Activated CD4-positive, alpha-beta T cell treated with anti-CD3 and anti-CD28 coated beads, Interleukin-2, amount 50 U/mL, for 16 hours (primary cell): Measurements from ENCODE around the gene NLRP4.

Experiments
- DNase-seq: peaks from one replicate; pipeline ENCODE4 v3.0.0-alpha.2; 2020

NLRP4 gene

GRCh38 chr19:55836340-55836739, at the start of gene NLRP4:
NLRP4 (plus strand) TSS chr19:55836540; CDS start chr19:55852081, 15,541 bp downstream.
- no peak for DNase-seq

GRCh38 chr19:55795021-55795420, 41.3 kb upstream of the NLRP4 start:
- no peak for DNase-seq

GRCh38 chr19:55801416-55801815, 34.9 kb upstream of the NLRP4 start:
- no peak for DNase-seq

- DNase-seq = no peak
These were observed 34.1 kb upstream of the NLRP4 start for GRCh38 chr19:55802281-55802680.

GRCh38 chr19:55809381-55810058, 26.8 kb upstream of the NLRP4 start:
- DNase-seq = peak; percentile 47

GRCh38 chr19:55811340-55811739, 25.0 kb upstream of the NLRP4 start:
- DNase-seq = no peak

GRCh38 chr19:55812449-55812848, 23.9 kb upstream of the NLRP4 start:
- no peak for DNase-seq

- DNase-seq = no peak
These were observed 22.4 kb upstream of the NLRP4 start for GRCh38 chr19:55813906-55814305.

- no peak for DNase-seq
These were observed 16.3 kb upstream of the NLRP4 start for GRCh38 chr19:55820037-55820436.

- DNase-seq = no peak
These were observed 5.7 kb upstream of the NLRP4 start for GRCh38 chr19:55830656-55831055.

GRCh38 chr19:55831846-55832245, 4.5 kb upstream of the NLRP4 start, which contains the start of gene NLRP11:
NLRP11 (minus strand) TSS chr19:55831999; CDS start chr19:55818174, 13,825 bp downstream.
- DNase-seq = no peak

GRCh38 chr19:55832676-55833075, 3.7 kb upstream of the NLRP4 start:
- no peak for DNase-seq

- no peak for DNase-seq
These were observed 1.9 kb downstream of the NLRP4 start for GRCh38 chr19:55838251-55838650.

- no peak for DNase-seq
These were observed 2.6 kb downstream of the NLRP4 start for GRCh38 chr19:55838906-55839305.

GRCh38 chr19:55855160-55855559, 18.8 kb downstream of the NLRP4 start:
- DNase-seq = no peak

GRCh38 chr19:55857149-55857548, 20.8 kb downstream of the NLRP4 start:
- no peak for DNase-seq

GRCh38 chr19:55857974-55858373, 21.6 kb downstream of the NLRP4 start:
- DNase-seq = no peak

- DNase-seq = no peak
These were observed 22.1 kb downstream of the NLRP4 start for GRCh38 chr19:55858401-55858800.

- no peak for DNase-seq
These were observed 22.6 kb downstream of the NLRP4 start for GRCh38 chr19:55858969-55859368.

- DNase-seq = no peak
These were observed 30.2 kb downstream of the NLRP4 start for GRCh38 chr19:55866521-55866920.

- no peak for DNase-seq
These were observed 30.8 kb downstream of the NLRP4 start for GRCh38 chr19:55867101-55867500.

- DNase-seq = no peak
These were observed 34.4 kb downstream of the NLRP4 start for GRCh38 chr19:55870736-55871135.

GRCh38 chr19:55877211-55877610, 40.9 kb downstream of the NLRP4 start:
- DNase-seq = no peak

- no peak for DNase-seq
These were observed 46.3 kb downstream of the NLRP4 start for GRCh38 chr19:55882626-55883025.

GRCh38 chr19:55898911-55899310, 62.6 kb downstream of the NLRP4 start:
- no peak for DNase-seq
